TTC549 (cell line): Measurements from ENCODE around the gene BCKDHA.

Experiments used
- FAIRE-seq: peaks from 2 replicates; lab custom pipeline; 2012; peaks lifted over from hg19 to GRCh38; lab: Jason Lieb, UNC

Gene BCKDHA

GRCh38 chr19:41397086-41398049 lies at the start of gene BCKDHA, which contains the start of gene EXOSC5:
TSS of gene BCKDHA (plus strand) at chr19:41397818. CDS start at chr19:41397828, 10 bp downstream.
TSS of gene EXOSC5 (minus strand) at chr19:41397359. CDS start at chr19:41397328, 31 bp downstream.
- FAIRE-seq: peak; percentile 92

GRCh38 chr19:41350735-41351338 lies 46.8 kb upstream of the BCKDHA start:
- no peak for FAIRE-seq

GRCh38 chr19:41351339-41352245 lies 46.0 kb upstream of the BCKDHA start:
- no peak for FAIRE-seq

- no peak for FAIRE-seq
Measured at GRCh38 chr19:41352279-41352608, 45.4 kb upstream of the BCKDHA start.

GRCh38 chr19:41352609-41353465 lies 44.8 kb upstream of the BCKDHA start:
- no peak for FAIRE-seq

GRCh38 chr19:41353466-41354342 lies 43.9 kb upstream of the BCKDHA start, which contains the start of gene TGFB1:
TSS of gene TGFB1 (minus strand) at chr19:41353922. CDS start at chr19:41353044, 878 bp downstream.
- FAIRE-seq: no peak

- no peak for FAIRE-seq
Measured at GRCh38 chr19:41354343-41354953, 43.2 kb upstream of the BCKDHA start.

GRCh38 chr19:41355035-41355434 lies 42.6 kb upstream of the BCKDHA start:
- no peak for FAIRE-seq

- no peak for FAIRE-seq
Measured at GRCh38 chr19:41355802-41356201, 41.8 kb upstream of the BCKDHA start.

- no peak for FAIRE-seq
Measured at GRCh38 chr19:41356984-41357739, 40.5 kb upstream of the BCKDHA start.

GRCh38 chr19:41357746-41358145 lies 39.9 kb upstream of the BCKDHA start:
- no peak for FAIRE-seq

- no peak for FAIRE-seq
Measured at GRCh38 chr19:41359741-41360140, 37.9 kb upstream of the BCKDHA start.

GRCh38 chr19:41362143-41362847 lies 35.3 kb upstream of the BCKDHA start:
- no peak for FAIRE-seq

- no peak for FAIRE-seq
Measured at GRCh38 chr19:41363371-41363752, 34.3 kb upstream of the BCKDHA start.

- peak; percentile 80 for FAIRE-seq
Measured at GRCh38 chr19:41363753-41364523, 33.7 kb upstream of the BCKDHA start, which contains the start of gene B9D2. TSS of gene B9D2 (minus strand) at chr19:41364149. CDS start at chr19:41363519, 630 bp downstream.

- FAIRE-seq: no peak
Measured at GRCh38 chr19:41364524-41365391, 32.9 kb upstream of the BCKDHA start.

- no peak for FAIRE-seq
Measured at GRCh38 chr19:41366089-41366488, 31.5 kb upstream of the BCKDHA start.
